ENCODE data around the gene TRAP1.

Gene TRAP1

GRCh38 chr16:3662601-3663000 lies 54.7 kb downstream of the TRAP1 start:
- Histone ChIP-seq H3K9me2 (ENCODE audit: low read depth, low read length) (no peaks in the 10 kb centered on the region), H4K20me1 (ENCODE audit: insufficient read depth, low read length) (no peaks in the 10 kb centered on the region), H3K27ac (ENCODE audit: low read depth, low read length, poor library complexity, severe bottlenecking) (no peak overlapping the region), H3K4me1 (ENCODE audit: insufficient read depth, low read length, severe bottlenecking) (no peaks in the 10 kb centered on the region), H3K27me3 (ENCODE audit: insufficient read depth, low read length) (no peaks in the 10 kb centered on the region), H3F3A (ENCODE audit: insufficient read depth, low read length) (no peaks in the 10 kb centered on the region), H3K36me3 (ENCODE audit: insufficient read depth, low read length) (peaks cover 96% of the 10 kb centered on the region), H3K4me3 (ENCODE audit: low read depth, low read length, poor library complexity, severe bottlenecking) (no peak overlapping the region), H3K9me3 (ENCODE audit: low read length) (no peaks in the 10 kb centered on the region), H3K79me2 (ENCODE audit: insufficient read depth, low read length) (no peaks in the 10 kb centered on the region), H3K9ac (ENCODE audit: low read length) (no peak overlapping the region), H2AFZ (ENCODE audit: low read length) (no peak overlapping the region), H3K4me2 (ENCODE audit: low read length) (no peak overlapping the region)
- no peak for TF ChIP-seq CTCF (IDR thresholded peaks at IDR 0.05; ENCODE audit: low read length)
- TF ChIP-seq EZH2 (IDR thresholded peaks at IDR 0.05; ENCODE audit: borderline replicate concordance, low read length), result no peak

GRCh38 chr16:3661922-3662321 lies 55.4 kb downstream of the TRAP1 start:
- Histone ChIP-seq H3K4me2 (ENCODE audit: low read length) (no peak overlapping the region), H3K4me3 (ENCODE audit: low read depth, low read length, poor library complexity, severe bottlenecking) (no peak overlapping the region), H3K9me3 (ENCODE audit: low read length) (no peaks in the 10 kb centered on the region), H3F3A (ENCODE audit: insufficient read depth, low read length) (no peaks in the 10 kb centered on the region), H3K4me1 (ENCODE audit: insufficient read depth, low read length, severe bottlenecking) (no peaks in the 10 kb centered on the region), H3K9ac (ENCODE audit: low read length) (no peak overlapping the region), H3K36me3 (ENCODE audit: insufficient read depth, low read length) (peaks cover 99% of the 10 kb centered on the region), H3K27me3 (ENCODE audit: insufficient read depth, low read length) (no peaks in the 10 kb centered on the region), H3K9me2 (ENCODE audit: low read depth, low read length) (no peaks in the 10 kb centered on the region), H4K20me1 (ENCODE audit: insufficient read depth, low read length) (no peaks in the 10 kb centered on the region), H3K79me2 (ENCODE audit: insufficient read depth, low read length) (no peaks in the 10 kb centered on the region), H3K27ac (ENCODE audit: low read depth, low read length, poor library complexity, severe bottlenecking) (no peak overlapping the region), H2AFZ (ENCODE audit: low read length) (no peak overlapping the region)
- no peak for TF ChIP-seq CTCF (IDR thresholded peaks at IDR 0.05; ENCODE audit: low read length)
- no peak for TF ChIP-seq EZH2 (IDR thresholded peaks at IDR 0.05; ENCODE audit: borderline replicate concordance, low read length)

- TF ChIP-seq EZH2 (IDR thresholded peaks at IDR 0.05; ENCODE audit: borderline replicate concordance, low read length), result no peak
- no peak for TF ChIP-seq CTCF (IDR thresholded peaks at IDR 0.05; ENCODE audit: low read length)
- H3K79me2 ChIP-seq (ENCODE audit: insufficient read depth, low read length), result no peaks in the 10 kb centered on the region
- H3K4me3 ChIP-seq (ENCODE audit: low read depth, low read length, poor library complexity, severe bottlenecking), result no peak overlapping the region
- H3K4me2 ChIP-seq (ENCODE audit: low read length), result no peak overlapping the region
- no peaks in the 10 kb centered on the region for H3K9me2 ChIP-seq (ENCODE audit: low read depth, low read length)
- H3K9ac ChIP-seq (ENCODE audit: low read length), result no peak overlapping the region
- peaks cover 99% of the 10 kb centered on the region for H3K36me3 ChIP-seq (ENCODE audit: insufficient read depth, low read length)
- H4K20me1 ChIP-seq (ENCODE audit: insufficient read depth, low read length), result no peaks in the 10 kb centered on the region
- H3K4me1 ChIP-seq (ENCODE audit: insufficient read depth, low read length, severe bottlenecking), result no peaks in the 10 kb centered on the region
- H3K27ac ChIP-seq (ENCODE audit: low read depth, low read length, poor library complexity, severe bottlenecking), result peak overlapping the region; percentile 38
- H3F3A ChIP-seq (ENCODE audit: insufficient read depth, low read length), result no peaks in the 10 kb centered on the region
- no peaks in the 10 kb centered on the region for H3K9me3 ChIP-seq (ENCODE audit: low read length)
- no peaks in the 10 kb centered on the region for H3K27me3 ChIP-seq (ENCODE audit: insufficient read depth, low read length)
- no peak overlapping the region for H2AFZ ChIP-seq (ENCODE audit: low read length)
Measured at GRCh38 chr16:3661311-3661710, 56.0 kb downstream of the TRAP1 start.

Data from OCI-LY1 (cell line).